HepG2 (cell line): ENCODE results near the gene PPM1H. TPM values are rescaled to one million over a fixed set of nuclear protein-coding genes. Genes with fewer than 3 reads are reported as not detected.

Experiments
- ATAD3A ChIP-seq: sonication (generic); formaldehyde crosslinking; IDR thresholded peaks from 2 replicates; pipeline ENCODE4 v1.4.0; 2020; ENCODE audit warnings: missing genetic modification reagents
- HOXA7 ChIP-seq: sonication (generic); formaldehyde crosslinking; IDR thresholded peaks from 2 replicates; pipeline ENCODE4 v1.8.1; 2022; ENCODE audit warnings: mild to moderate bottlenecking, missing genetic modification reagents, moderate library complexity
- IKZF1 ChIP-seq: fragments of 450-650 bp; IDR thresholded peaks from 2 replicates; pipeline ENCODE4 v1.7.1; 2016
- IRF2 ChIP-seq: IDR thresholded peaks from 2 replicates; pipeline ENCODE4 v1.6.1; 2018; ENCODE audit warnings: missing genetic modification reagents, missing compliant biosample characterization
- KLF12 ChIP-seq: sonication (generic); formaldehyde crosslinking; IDR thresholded peaks from 2 replicates; pipeline ENCODE4 v1.4.0; 2020; ENCODE audit warnings: missing genetic modification reagents, borderline replicate concordance
- RCOR2 ChIP-seq: IDR thresholded peaks from 2 replicates; pipeline ENCODE4 v1.6.1; 2016; ENCODE audit warnings: missing biosample characterization, missing genetic modification reagents
- SP140L ChIP-seq: sonication (generic); formaldehyde crosslinking; IDR thresholded peaks from 2 replicates; pipeline ENCODE4 v1.4.0; 2020; ENCODE audit warnings: missing genetic modification reagents, borderline replicate concordance
- SP5 ChIP-seq: IDR thresholded peaks from 2 replicates; pipeline ENCODE4 v1.6.1; 2016; ENCODE audit warnings: low read depth, borderline replicate concordance
- TERF1 ChIP-seq: sonication (generic); formaldehyde crosslinking; IDR thresholded peaks from 2 replicates; pipeline ENCODE4 v1.8.0; 2022; ENCODE audit warnings: mild to moderate bottlenecking, missing genetic modification reagents, moderate library complexity
- UBTF ChIP-seq: sonication (generic); formaldehyde crosslinking; IDR thresholded peaks from 2 replicates; pipeline ENCODE4 v1.4.0; 2020; ENCODE audit warnings: mild to moderate bottlenecking, missing genetic modification reagents
- ZKSCAN8 ChIP-seq: IDR thresholded peaks from 2 replicates; pipeline ENCODE4 v1.6.1; 2016; ENCODE audit warnings: borderline replicate concordance, missing genetic modification reagents, missing compliant biosample characterization
- ZNF20 ChIP-seq: sonication (generic); formaldehyde crosslinking; IDR thresholded peaks from 2 replicates; pipeline ENCODE4 v1.4.0; 2020; ENCODE audit warnings: mild to moderate bottlenecking, moderate library complexity, missing genetic modification reagents
- ZNF335 ChIP-seq: sonication (generic); formaldehyde crosslinking; IDR thresholded peaks from 2 replicates; pipeline ENCODE4 v1.4.0; 2020; ENCODE audit warnings: missing genetic modification reagents
- polyA plus RNA-seq, 8 experiments: library from polyadenylated mRNA; depleted of rRNA in 3 of 8; stranded (reverse) in 7 of 8; unstranded in 1 of 8; fragments of >200 nt; fragmentation: Illumina TruSeq in 4 of 8; extraction: Trizol in 4 of 8; gene quantifications; 2 replicates each; pipeline versions ENCODE4 v1.2.1 to v1.2.3, GENCODE V29; 2011 to 2016; ENCODE audit warnings: low read depth in 4 of 8, missing spikeins in 1 of 8, mixed read lengths in 1 of 8; ENCODE audit not compliant: insufficient read depth in 1 of 8
- total RNA-seq, 5 experiments: library from RNA; depleted of rRNA; stranded (reverse); fragments of >200 nt; fragmentation: Illumina TruSeq; extraction: Trizol; gene quantifications; 2 replicates each; pipeline ENCODE4 v1.2.3, GENCODE V29; 2016; ENCODE audit warnings: low read depth in 1 of 5
- TF ChIP-seq, protein P1 (sequence below): sonication (generic); formaldehyde crosslinking; IDR thresholded peaks from 2 replicates; pipeline ENCODE4 v1.5.0; 2020; ENCODE audit warnings: missing genetic modification reagents, mild to moderate bottlenecking, borderline replicate concordance
- TF ChIP-seq, protein P2 (sequence below): sonication (generic); formaldehyde crosslinking; conservative IDR thresholded peaks from 2 replicates; pipeline ENCODE4 v1.4.0; 2020; ENCODE audit warnings: mild to moderate bottlenecking, missing genetic modification reagents, moderate library complexity
- TF ChIP-seq, protein P3 (sequence below): sonication (generic); formaldehyde crosslinking; IDR thresholded peaks from 2 replicates; pipeline ENCODE4 v1.5.1; 2020; ENCODE audit warnings: mild to moderate bottlenecking, missing genetic modification reagents

Gene PPM1H
- total and polyA plus RNA-seq, 2 of the 13 experiments (the other 11 are each of a cell fraction or from before 2014, with no cell fraction given), result 29.1 to 38.1 TPM

- peak; percentile 51; the same call in 1 of the 2 replicates for TF ChIP-seq HOXA7 (CRISPR knock-in tag)
- no peak; the same call in 1 of the 2 replicates for TF ChIP-seq RCOR2 (CRISPR knock-in tag)
- TF ChIP-seq ATAD3A, result no peak
- no peak for TF ChIP-seq ZKSCAN8
- TF ChIP-seq ZNF335 (CRISPR knock-in tag), result 0 out of 2 replicates have a peak, but pooled peaks have one; percentile 5
- no peak for TF ChIP-seq IKZF1
- TF ChIP-seq, protein P1, sequence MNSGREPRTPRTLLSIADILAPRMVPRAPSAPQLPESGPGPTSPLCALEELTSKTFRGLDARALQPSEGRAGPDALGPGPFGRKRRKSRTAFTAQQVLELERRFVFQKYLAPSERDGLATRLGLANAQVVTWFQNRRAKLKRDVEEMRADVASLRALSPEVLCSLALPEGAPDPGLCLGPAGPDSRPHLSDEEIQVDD (CRISPR knock-in tag), result peak; percentile 32; the same call in 1 of the 2 replicates
- TF ChIP-seq SP5 (CRISPR knock-in tag), result 0 out of 2 replicates have a peak, but pooled peaks have one; percentile 18
- TF ChIP-seq ZNF20 (CRISPR knock-in tag), result peak; percentile 82; the same call in 1 of the 2 replicates
- no peak; the same call in 1 of the 2 replicates for TF ChIP-seq SP140L
- peak; percentile 27; the same call in 1 of the 2 replicates for TF ChIP-seq IRF2
- TF ChIP-seq, protein P2, sequence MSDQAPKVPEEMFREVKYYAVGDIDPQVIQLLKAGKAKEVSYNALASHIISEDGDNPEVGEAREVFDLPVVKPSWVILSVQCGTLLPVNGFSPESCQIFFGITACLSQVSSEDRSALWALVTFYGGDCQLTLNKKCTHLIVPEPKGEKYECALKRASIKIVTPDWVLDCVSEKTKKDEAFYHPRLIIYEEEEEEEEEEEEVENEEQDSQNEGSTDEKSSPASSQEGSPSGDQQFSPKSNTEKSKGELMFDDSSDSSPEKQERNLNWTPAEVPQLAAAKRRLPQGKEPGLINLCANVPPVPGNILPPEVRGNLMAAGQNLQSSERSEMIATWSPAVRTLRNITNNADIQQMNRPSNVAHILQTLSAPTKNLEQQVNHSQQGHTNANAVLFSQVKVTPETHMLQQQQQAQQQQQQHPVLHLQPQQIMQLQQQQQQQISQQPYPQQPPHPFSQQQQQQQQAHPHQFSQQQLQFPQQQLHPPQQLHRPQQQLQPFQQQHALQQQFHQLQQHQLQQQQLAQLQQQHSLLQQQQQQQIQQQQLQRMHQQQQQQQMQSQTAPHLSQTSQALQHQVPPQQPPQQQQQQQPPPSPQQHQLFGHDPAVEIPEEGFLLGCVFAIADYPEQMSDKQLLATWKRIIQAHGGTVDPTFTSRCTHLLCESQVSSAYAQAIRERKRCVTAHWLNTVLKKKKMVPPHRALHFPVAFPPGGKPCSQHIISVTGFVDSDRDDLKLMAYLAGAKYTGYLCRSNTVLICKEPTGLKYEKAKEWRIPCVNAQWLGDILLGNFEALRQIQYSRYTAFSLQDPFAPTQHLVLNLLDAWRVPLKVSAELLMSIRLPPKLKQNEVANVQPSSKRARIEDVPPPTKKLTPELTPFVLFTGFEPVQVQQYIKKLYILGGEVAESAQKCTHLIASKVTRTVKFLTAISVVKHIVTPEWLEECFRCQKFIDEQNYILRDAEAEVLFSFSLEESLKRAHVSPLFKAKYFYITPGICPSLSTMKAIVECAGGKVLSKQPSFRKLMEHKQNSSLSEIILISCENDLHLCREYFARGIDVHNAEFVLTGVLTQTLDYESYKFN (CRISPR knock-in tag), result no peak
- TF ChIP-seq UBTF (CRISPR knock-in tag), result no peak; the same call in 1 of the 2 replicates
- peak; percentile 88; the same call in 1 of the 2 replicates for TF ChIP-seq TERF1 (CRISPR knock-in tag)
- peak; percentile 46; the same call in 1 of the 2 replicates for TF ChIP-seq KLF12 (CRISPR knock-in tag)
- TF ChIP-seq, protein P3, sequence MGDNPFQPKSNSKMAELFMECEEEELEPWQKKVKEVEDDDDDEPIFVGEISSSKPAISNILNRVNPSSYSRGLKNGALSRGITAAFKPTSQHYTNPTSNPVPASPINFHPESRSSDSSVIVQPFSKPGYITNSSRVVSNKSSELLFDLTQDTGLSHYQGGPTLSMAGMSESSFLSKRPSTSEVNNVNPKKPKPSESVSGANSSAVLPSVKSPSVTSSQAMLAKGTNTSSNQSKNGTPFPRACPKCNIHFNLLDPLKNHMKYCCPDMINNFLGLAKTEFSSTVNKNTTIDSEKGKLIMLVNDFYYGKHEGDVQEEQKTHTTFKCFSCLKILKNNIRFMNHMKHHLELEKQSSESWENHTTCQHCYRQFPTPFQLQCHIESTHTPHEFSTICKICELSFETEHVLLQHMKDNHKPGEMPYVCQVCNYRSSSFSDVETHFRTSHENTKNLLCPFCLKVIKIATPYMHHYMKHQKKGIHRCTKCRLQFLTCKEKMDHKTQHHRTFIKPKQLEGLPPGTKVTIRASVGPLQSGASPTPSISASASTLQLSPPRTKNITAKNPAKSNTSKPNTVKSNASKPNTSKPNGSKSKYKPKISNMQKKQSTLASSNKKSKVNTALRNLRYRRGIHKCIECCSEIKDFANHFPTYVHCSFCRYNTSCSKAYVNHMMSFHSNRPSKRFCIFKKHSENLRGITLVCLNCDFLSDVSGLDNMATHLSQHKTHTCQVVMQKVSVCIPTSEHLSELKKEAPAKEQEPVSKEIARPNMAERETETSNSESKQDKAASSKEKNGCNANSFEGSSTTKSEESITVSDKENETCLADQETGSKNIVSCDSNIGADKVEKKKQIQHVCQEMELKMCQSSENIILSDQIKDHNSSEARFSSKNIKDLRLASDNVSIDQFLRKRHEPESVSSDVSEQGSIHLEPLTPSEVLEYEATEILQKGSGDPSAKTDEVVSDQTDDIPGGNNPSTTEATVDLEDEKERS (CRISPR knock-in tag), result peak; percentile 70; the same call in 1 of the 2 replicates
Observed at GRCh38 chr12:62602255-62603060, 332.5 kb downstream of the PPM1H start (continued).
